8988T (cell line): ENCODE measurements around the gene CCDC88A.

Experiments
- DNase-seq: peaks from one replicate; pipeline ENCODE4 v3.0.0; 2011

CCDC88A gene

GRCh38 chr2:55422876-55423665 is 3.4 kb upstream of the CCDC88A start:
- DNase-seq: no peak

- no peak for DNase-seq
Observed at GRCh38 chr2:55421326-55421725, 1.7 kb upstream of the CCDC88A start.

GRCh38 chr2:55420871-55421270 is 1.2 kb upstream of the CCDC88A start:
- DNase-seq: no peak

- no peak for DNase-seq
Observed at GRCh38 chr2:55420439-55420725, 726 bp upstream of the CCDC88A start.

- no peak for DNase-seq
Observed at GRCh38 chr2:55419233-55419678, 400 bp downstream of the CCDC88A start.

GRCh38 chr2:55418512-55419232 is 984 bp downstream of the CCDC88A start:
- no peak for DNase-seq

- DNase-seq: no peak
Observed at GRCh38 chr2:55418072-55418471, 1.6 kb downstream of the CCDC88A start.

- no peak for DNase-seq
Observed at GRCh38 chr2:55416786-55417568, 2.7 kb downstream of the CCDC88A start.

- no peak for DNase-seq
Observed at GRCh38 chr2:55415300-55415699, 4.4 kb downstream of the CCDC88A start.

GRCh38 chr2:55408918-55409868 is 10.5 kb downstream of the CCDC88A start:
- DNase-seq: no peak

- no peak for DNase-seq
Observed at GRCh38 chr2:55408098-55408882, 11.4 kb downstream of the CCDC88A start.

- no peak for DNase-seq
Observed at GRCh38 chr2:55405116-55405515, 14.5 kb downstream of the CCDC88A start.

GRCh38 chr2:55403256-55403998 is 16.2 kb downstream of the CCDC88A start:
- no peak for DNase-seq

GRCh38 chr2:55401124-55401523 is 18.5 kb downstream of the CCDC88A start:
- DNase-seq: no peak

GRCh38 chr2:55400332-55400731 is 19.3 kb downstream of the CCDC88A start:
- DNase-seq: no peak

- no peak for DNase-seq
Observed at GRCh38 chr2:55399815-55400214, 19.8 kb downstream of the CCDC88A start.

GRCh38 chr2:55395724-55396605 is 23.7 kb downstream of the CCDC88A start:
- DNase-seq: no peak

- no peak for DNase-seq
Observed at GRCh38 chr2:55391615-55392242, 27.9 kb downstream of the CCDC88A start.

GRCh38 chr2:55391155-55391554 is 28.5 kb downstream of the CCDC88A start:
- DNase-seq: no peak
